ENCODE data around the gene MYO5B. TPM values are rescaled to one million over a fixed set of nuclear protein-coding genes. Genes with fewer than 3 reads are reported as not detected.

MYO5B gene
- polyA plus RNA-seq, 1 of the 3 experiments (the other 2 are of a cell fraction) = 1.3 TPM

- TF ChIP-seq EZH2phosphoT487 (IDR thresholded peaks at IDR 0.05; ENCODE audit: borderline replicate concordance, low read depth) = no peak
- no peak for TF ChIP-seq MEF2A (IDR thresholded peaks at IDR 0.05; ENCODE audit: borderline replicate concordance, low read depth)
- no peak for TF ChIP-seq USF1 (IDR thresholded peaks at IDR 0.05; ENCODE audit: borderline replicate concordance, low read depth)
- no peak for TF ChIP-seq RCOR1 (IDR thresholded peaks at IDR 0.05; ENCODE audit: low read length)
- TF ChIP-seq FOXJ3 (CRISPR knock-in tag; IDR thresholded peaks at IDR 0.05) = no peak
- no peak for TF ChIP-seq RXRA (IDR thresholded peaks at IDR 0.05; ENCODE audit: borderline replicate concordance, low read depth)
These were observed 105.2 kb downstream of the MYO5B start (continued) for GRCh38 chr18:50089702-50090101.

- TF ChIP-seq CHD2 (IDR thresholded peaks at IDR 0.05; ENCODE audit: low read length, partially characterized antibody) (no peak), FOXM1 (IDR thresholded peaks at IDR 0.05; ENCODE audit: low read depth) (no peak), TEAD4 (IDR thresholded peaks at IDR 0.05; ENCODE audit: borderline replicate concordance, insufficient read depth) (no peak), FOSL2 (IDR thresholded peaks at IDR 0.05; ENCODE audit: borderline replicate concordance, low read depth) (no peak), MAX (IDR thresholded peaks at IDR 0.05; ENCODE audit: low read depth) (no peak), YY1 (IDR thresholded peaks at IDR 0.05; ENCODE audit: low read depth) (no peak), RAD21 (IDR thresholded peaks at IDR 0.05; ENCODE audit: low read length) (no peak), JUND (IDR thresholded peaks at IDR 0.05) (no peak)
- H3K36me3 ChIP-seq (replicated peaks in 1 of 2; ENCODE audit: control insufficient read depth in 1 of 2, insufficient read depth in 2 of 2, low read length in 1 of 2) = no peaks in the 10 kb centered on the region
- no peak overlapping the region for H3K4me3 ChIP-seq (ENCODE audit: low read depth in 2 of 2, low read length in 1 of 2)
- POLR2A ChIA-PET = no interaction called here
- H3K4me1 ChIP-seq (ENCODE audit: control insufficient read depth in 1 of 2, insufficient read depth in 2 of 2, low read depth in 1 of 2, low read length in 1 of 2) = no peaks in the 10 kb centered on the region
- no peaks in the 10 kb centered on the region for H3K9me2 ChIP-seq
- H4K20me1 ChIP-seq (ENCODE audit: insufficient read depth) = no peaks in the 10 kb centered on the region
- H3K27me3 ChIP-seq (ENCODE audit: insufficient read depth) = no peaks in the 10 kb centered on the region
- H2AFZ ChIP-seq (ENCODE audit: low read depth) = no peak overlapping the region
- WGBS (ENCODE audit: low lambda C conversion rate) = 24% methylated on average over 3 of the region's 3 CpGs
- H3K79me2 ChIP-seq (ENCODE audit: insufficient read depth) = no peaks in the 10 kb centered on the region
- DNase-seq = no peak
- H3K9me3 ChIP-seq = no peaks in the 10 kb centered on the region
- H3K27ac ChIP-seq (ENCODE audit: low read depth in 2 of 2, low read length in 1 of 2) = no peak overlapping the region
- no peak overlapping the region for H3K9ac ChIP-seq
- no peak overlapping the region for H3K4me2 ChIP-seq
- H3F3A ChIP-seq (replicated peaks; ENCODE audit: insufficient read depth) = no peaks in the 10 kb centered on the region
- CTCF ChIA-PET = no interaction called here
These were observed 111.2 kb downstream of the MYO5B start for GRCh38 chr18:50083708-50084107.

- H3K27ac ChIP-seq (ENCODE audit: low read depth in 2 of 2, low read length in 1 of 2) = no peak overlapping the region
- H3K4me2 ChIP-seq = no peak overlapping the region
- POLR2A ChIA-PET = no interaction called here
- DNase-seq = no peak
- H3K79me2 ChIP-seq (ENCODE audit: insufficient read depth) = no peaks in the 10 kb centered on the region
- H3K36me3 ChIP-seq (replicated peaks in 1 of 2; ENCODE audit: control insufficient read depth in 1 of 2, insufficient read depth in 2 of 2, low read length in 1 of 2) = no peaks in the 10 kb centered on the region
- no peaks in the 10 kb centered on the region for H3F3A ChIP-seq (replicated peaks; ENCODE audit: insufficient read depth)
- CTCF ChIA-PET = interaction anchor here (1.2 kb wide), 1 partner anchor 276 kb away, joined by 3 read pairs; no protein-coding TSS in a partner anchor
- 40% methylated on average over 2 of the region's 2 CpGs for WGBS (ENCODE audit: low lambda C conversion rate)
- H3K4me1 ChIP-seq (ENCODE audit: control insufficient read depth in 1 of 2, insufficient read depth in 2 of 2, low read depth in 1 of 2, low read length in 1 of 2) = no peaks in the 10 kb centered on the region
- no peaks in the 10 kb centered on the region for H4K20me1 ChIP-seq (ENCODE audit: insufficient read depth)
- H2AFZ ChIP-seq (ENCODE audit: low read depth) = no peak overlapping the region
- H3K9ac ChIP-seq = no peak overlapping the region
- H3K9me3 ChIP-seq = no peaks in the 10 kb centered on the region
- no peaks in the 10 kb centered on the region for H3K9me2 ChIP-seq
- TF ChIP-seq MAX (IDR thresholded peaks at IDR 0.05; ENCODE audit: low read depth) = no peak
- no peak for TF ChIP-seq ZBTB33 (IDR thresholded peaks at IDR 0.05; ENCODE audit: borderline replicate concordance, low read depth)
- no peak overlapping the region for H3K4me3 ChIP-seq (ENCODE audit: low read depth in 2 of 2, low read length in 1 of 2)
- no peaks in the 10 kb centered on the region; the same call in 1 of the 2 replicates for H3K27me3 ChIP-seq (ENCODE audit: insufficient read depth)
These were observed 113.9 kb downstream of the MYO5B start for GRCh38 chr18:50080932-50081560.

Measured in SK-N-SH (cell line).